Activated naive CD4-positive, alpha-beta T cell treated with anti-CD3 and anti-CD28 coated beads, Interleukin-2, amount 50 U/mL, for 24 hours (primary cell): ENCODE data around the gene RYR3.

Experiments
- H3K27ac Mint-ChIP-seq: one replicate; pipeline ENCODE4 v1.8.0; 2021; ENCODE audit warnings: mild to moderate bottlenecking, mixed read lengths
- H3K27me3 Mint-ChIP-seq: one replicate; pipeline ENCODE4 v1.8.0; 2021; ENCODE audit warnings: mixed read lengths
- H3K36me3 Mint-ChIP-seq: one replicate; pipeline ENCODE4 v1.8.0; 2021; ENCODE audit warnings: mixed read lengths
- H3K4me1 Mint-ChIP-seq: one replicate; pipeline ENCODE4 v1.8.0; 2021; ENCODE audit warnings: mixed read lengths
- H3K4me3 Mint-ChIP-seq: one replicate; pipeline ENCODE4 v1.8.0; 2021; ENCODE audit warnings: mild to moderate bottlenecking, mixed read lengths
- H3K9me3 Mint-ChIP-seq: one replicate; pipeline ENCODE4 v1.8.0; 2021; ENCODE audit warnings: mixed read lengths

The RYR3 gene

GRCh38 chr15:33629647-33630046 is 318.9 kb downstream of the RYR3 start:
- Mint-ChIP-seq H3K9me3 (no peaks in the 10 kb centered on the region), H3K36me3 (no peaks in the 10 kb centered on the region), H3K4me1 (no peaks in the 10 kb centered on the region), H3K4me3 (no peak overlapping the region), H3K27ac (no peak overlapping the region), H3K27me3 (peaks cover 12% of the 10 kb centered on the region)

GRCh38 chr15:33636234-33636633 is 325.5 kb downstream of the RYR3 start:
- no peak overlapping the region for H3K27ac Mint-ChIP-seq

GRCh38 chr15:33636958-33637357 is 326.2 kb downstream of the RYR3 start:
- no peaks in the 10 kb centered on the region for H3K9me3 Mint-ChIP-seq

More at GRCh38 chr15:33636234-33636633, 325.5 kb downstream of the RYR3 start:
- Mint-ChIP-seq H3K27me3 (peaks cover 2% of the 10 kb centered on the region), H3K4me1 (no peaks in the 10 kb centered on the region), H3K9me3 (no peaks in the 10 kb centered on the region), H3K4me3 (no peak overlapping the region), H3K36me3 (no peaks in the 10 kb centered on the region)

GRCh38 chr15:33638453-33638852 is 327.7 kb downstream of the RYR3 start:
- Mint-ChIP-seq H3K36me3 (no peaks in the 10 kb centered on the region), H3K9me3 (no peaks in the 10 kb centered on the region)

More at GRCh38 chr15:33636958-33637357, 326.2 kb downstream of the RYR3 start:
- H3K27me3 Mint-ChIP-seq, result peaks cover 2% of the 10 kb centered on the region
- H3K4me3 Mint-ChIP-seq, result no peak overlapping the region
- H3K27ac Mint-ChIP-seq, result no peak overlapping the region
- no peaks in the 10 kb centered on the region for H3K4me1 Mint-ChIP-seq
- H3K36me3 Mint-ChIP-seq, result no peaks in the 10 kb centered on the region

GRCh38 chr15:33639051-33639450 is 328.3 kb downstream of the RYR3 start:
- H3K9me3 Mint-ChIP-seq, result no peaks in the 10 kb centered on the region
- no peak overlapping the region for H3K27ac Mint-ChIP-seq
- peaks cover 3% of the 10 kb centered on the region for H3K27me3 Mint-ChIP-seq
- H3K4me3 Mint-ChIP-seq, result no peak overlapping the region
- H3K4me1 Mint-ChIP-seq, result no peaks in the 10 kb centered on the region
- H3K36me3 Mint-ChIP-seq, result no peaks in the 10 kb centered on the region

More at GRCh38 chr15:33638453-33638852, 327.7 kb downstream of the RYR3 start:
- H3K4me1 Mint-ChIP-seq, result no peaks in the 10 kb centered on the region
- no peak overlapping the region for H3K4me3 Mint-ChIP-seq
- peaks cover 2% of the 10 kb centered on the region for H3K27me3 Mint-ChIP-seq
- H3K27ac Mint-ChIP-seq, result no peak overlapping the region

GRCh38 chr15:33639456-33639855 is 328.7 kb downstream of the RYR3 start:
- H3K4me3 Mint-ChIP-seq, result no peak overlapping the region
- no peaks in the 10 kb centered on the region for H3K9me3 Mint-ChIP-seq
- no peaks in the 10 kb centered on the region for H3K4me1 Mint-ChIP-seq
- no peak overlapping the region for H3K27ac Mint-ChIP-seq
- no peaks in the 10 kb centered on the region for H3K36me3 Mint-ChIP-seq
- H3K27me3 Mint-ChIP-seq, result peaks cover 3% of the 10 kb centered on the region

- H3K27ac Mint-ChIP-seq, result no peak overlapping the region
- H3K27me3 Mint-ChIP-seq, result peaks cover 3% of the 10 kb centered on the region
- no peaks in the 10 kb centered on the region for H3K9me3 Mint-ChIP-seq
- no peaks in the 10 kb centered on the region for H3K36me3 Mint-ChIP-seq
- no peak overlapping the region for H3K4me3 Mint-ChIP-seq
- H3K4me1 Mint-ChIP-seq, result no peaks in the 10 kb centered on the region
Observed at GRCh38 chr15:33639978-33640377, 329.2 kb downstream of the RYR3 start.

GRCh38 chr15:33641069-33641468 is 330.3 kb downstream of the RYR3 start:
- Mint-ChIP-seq H3K9me3 (no peaks in the 10 kb centered on the region), H3K27ac (no peak overlapping the region), H3K27me3 (peaks cover 3% of the 10 kb centered on the region), H3K36me3 (no peaks in the 10 kb centered on the region), H3K4me1 (no peaks in the 10 kb centered on the region), H3K4me3 (no peak overlapping the region)

- H3K27me3 Mint-ChIP-seq, result peaks cover 3% of the 10 kb centered on the region
- H3K4me3 Mint-ChIP-seq, result no peak overlapping the region
- H3K4me1 Mint-ChIP-seq, result no peaks in the 10 kb centered on the region
- H3K9me3 Mint-ChIP-seq, result no peaks in the 10 kb centered on the region
- H3K36me3 Mint-ChIP-seq, result no peaks in the 10 kb centered on the region
- no peak overlapping the region for H3K27ac Mint-ChIP-seq
Observed at GRCh38 chr15:33644304-33644703, 333.5 kb downstream of the RYR3 start.

GRCh38 chr15:33646744-33647143 is 336.0 kb downstream of the RYR3 start:
- H3K4me1 Mint-ChIP-seq, result no peaks in the 10 kb centered on the region
- H3K36me3 Mint-ChIP-seq, result no peaks in the 10 kb centered on the region
- H3K27me3 Mint-ChIP-seq, result peaks cover 3% of the 10 kb centered on the region
- no peak overlapping the region for H3K4me3 Mint-ChIP-seq
- H3K9me3 Mint-ChIP-seq, result no peaks in the 10 kb centered on the region
- H3K27ac Mint-ChIP-seq, result no peak overlapping the region

- no peak overlapping the region for H3K27ac Mint-ChIP-seq
- peaks cover 2% of the 10 kb centered on the region for H3K27me3 Mint-ChIP-seq
- no peak overlapping the region for H3K4me3 Mint-ChIP-seq
- no peaks in the 10 kb centered on the region for H3K4me1 Mint-ChIP-seq
- no peaks in the 10 kb centered on the region for H3K36me3 Mint-ChIP-seq
- no peaks in the 10 kb centered on the region for H3K9me3 Mint-ChIP-seq
Observed at GRCh38 chr15:33649217-33649933, 338.6 kb downstream of the RYR3 start.

- Mint-ChIP-seq H3K27me3 (peaks cover 1% of the 10 kb centered on the region), H3K4me1 (no peaks in the 10 kb centered on the region), H3K4me3 (no peak overlapping the region), H3K27ac (no peak overlapping the region), H3K36me3 (no peaks in the 10 kb centered on the region), H3K9me3 (no peaks in the 10 kb centered on the region)
Observed at GRCh38 chr15:33654860-33655259, 344.1 kb downstream of the RYR3 start.

GRCh38 chr15:33655488-33655887 is 344.7 kb downstream of the RYR3 start:
- Mint-ChIP-seq H3K4me1 (no peaks in the 10 kb centered on the region), H3K4me3 (no peak overlapping the region), H3K27ac (no peak overlapping the region), H3K27me3 (peaks cover 1% of the 10 kb centered on the region), H3K36me3 (no peaks in the 10 kb centered on the region), H3K9me3 (no peaks in the 10 kb centered on the region)

GRCh38 chr15:33656168-33656567 is 345.4 kb downstream of the RYR3 start:
- H3K4me1 Mint-ChIP-seq, result no peaks in the 10 kb centered on the region

GRCh38 chr15:33660151-33660550 is 349.4 kb downstream of the RYR3 start:
- Mint-ChIP-seq H3K36me3 (no peaks in the 10 kb centered on the region), H3K4me1 (no peaks in the 10 kb centered on the region)

More at GRCh38 chr15:33656168-33656567, 345.4 kb downstream of the RYR3 start:
- Mint-ChIP-seq H3K36me3 (no peaks in the 10 kb centered on the region), H3K4me3 (no peak overlapping the region), H3K27ac (no peak overlapping the region), H3K9me3 (no peaks in the 10 kb centered on the region), H3K27me3 (peaks cover 4% of the 10 kb centered on the region)

GRCh38 chr15:33662014-33662413 is 351.2 kb downstream of the RYR3 start:
- Mint-ChIP-seq H3K27me3 (peaks cover 10% of the 10 kb centered on the region), H3K4me1 (no peaks in the 10 kb centered on the region), H3K9me3 (no peaks in the 10 kb centered on the region), H3K27ac (no peak overlapping the region), H3K4me3 (no peak overlapping the region), H3K36me3 (no peaks in the 10 kb centered on the region)

More at GRCh38 chr15:33660151-33660550, 349.4 kb downstream of the RYR3 start:
- Mint-ChIP-seq H3K9me3 (no peaks in the 10 kb centered on the region), H3K27me3 (peaks cover 10% of the 10 kb centered on the region), H3K27ac (no peak overlapping the region), H3K4me3 (no peak overlapping the region)

GRCh38 chr15:33664947-33665346 is 354.2 kb downstream of the RYR3 start:
- Mint-ChIP-seq H3K4me1 (no peaks in the 10 kb centered on the region), H3K9me3 (no peaks in the 10 kb centered on the region), H3K36me3 (no peaks in the 10 kb centered on the region), H3K27ac (no peak overlapping the region), H3K4me3 (no peak overlapping the region), H3K27me3 (peaks cover 8% of the 10 kb centered on the region)
